NCI-H2227 (cell line): ENCODE results near the gene GKN1.

Experiments
- DNase-seq: peaks from one replicate; lab custom pipeline; 2025; ENCODE audit not compliant: unreplicated experiment; lab: John Stamatoyannopoulos, UW

The GKN1 gene

GRCh38 chr2:69003731-69004130 is 29.3 kb downstream of the GKN1 start:
- no peak for DNase-seq

DNA sequence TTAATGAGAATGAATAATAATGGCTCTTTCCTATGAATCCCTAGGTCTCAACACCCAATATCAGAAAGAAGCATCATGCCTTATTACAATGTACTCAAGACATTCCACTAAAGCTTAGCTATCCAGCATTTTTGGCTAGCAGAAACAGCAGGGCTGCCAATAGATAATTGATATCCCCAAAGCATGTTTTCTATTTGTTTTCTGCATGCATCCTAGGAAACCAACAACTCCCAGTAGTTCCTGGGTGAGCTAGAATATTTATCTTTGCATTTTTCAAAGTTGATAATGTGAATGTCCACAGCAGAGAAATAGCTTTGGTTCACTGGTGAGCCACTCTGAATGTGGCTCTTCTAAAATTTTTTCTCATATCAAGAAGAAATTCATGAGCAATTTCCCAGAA is 32.7 kb downstream of the GKN1 start:
- no peak for DNase-seq

- no peak for DNase-seq
Observed at GRCh38 chr2:69007603-69008002, 33.2 kb downstream of the GKN1 start.

- no peak for DNase-seq
Observed at GRCh38 chr2:69010437-69011194, 36.2 kb downstream of the GKN1 start.

DNA sequence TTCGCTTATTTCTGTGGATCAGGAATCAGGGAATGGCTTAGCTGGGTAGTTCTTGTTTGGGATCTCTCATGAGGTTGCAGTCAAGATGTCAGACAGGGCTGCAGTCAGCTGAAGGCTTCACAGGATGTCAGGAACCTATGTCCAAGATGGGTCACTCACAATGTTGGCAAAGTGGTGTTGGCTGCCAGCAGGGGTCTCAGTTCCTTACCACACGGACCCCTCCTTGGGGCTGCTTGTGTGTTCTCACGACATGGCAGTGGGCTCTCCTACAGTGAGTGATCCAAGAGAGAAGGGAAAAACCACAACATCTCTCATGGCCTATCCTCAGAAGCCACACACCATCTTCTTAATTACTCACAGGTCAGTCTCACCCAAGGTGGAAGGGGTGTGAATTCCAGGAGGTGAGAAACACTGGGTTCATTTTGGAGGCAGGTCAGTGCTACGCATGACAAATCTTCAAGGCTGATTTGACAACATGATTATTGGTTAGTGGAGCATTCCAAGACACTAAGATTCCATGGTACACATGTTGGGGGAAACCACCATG is 37.2 kb downstream of the GKN1 start:
- no peak for DNase-seq

DNA sequence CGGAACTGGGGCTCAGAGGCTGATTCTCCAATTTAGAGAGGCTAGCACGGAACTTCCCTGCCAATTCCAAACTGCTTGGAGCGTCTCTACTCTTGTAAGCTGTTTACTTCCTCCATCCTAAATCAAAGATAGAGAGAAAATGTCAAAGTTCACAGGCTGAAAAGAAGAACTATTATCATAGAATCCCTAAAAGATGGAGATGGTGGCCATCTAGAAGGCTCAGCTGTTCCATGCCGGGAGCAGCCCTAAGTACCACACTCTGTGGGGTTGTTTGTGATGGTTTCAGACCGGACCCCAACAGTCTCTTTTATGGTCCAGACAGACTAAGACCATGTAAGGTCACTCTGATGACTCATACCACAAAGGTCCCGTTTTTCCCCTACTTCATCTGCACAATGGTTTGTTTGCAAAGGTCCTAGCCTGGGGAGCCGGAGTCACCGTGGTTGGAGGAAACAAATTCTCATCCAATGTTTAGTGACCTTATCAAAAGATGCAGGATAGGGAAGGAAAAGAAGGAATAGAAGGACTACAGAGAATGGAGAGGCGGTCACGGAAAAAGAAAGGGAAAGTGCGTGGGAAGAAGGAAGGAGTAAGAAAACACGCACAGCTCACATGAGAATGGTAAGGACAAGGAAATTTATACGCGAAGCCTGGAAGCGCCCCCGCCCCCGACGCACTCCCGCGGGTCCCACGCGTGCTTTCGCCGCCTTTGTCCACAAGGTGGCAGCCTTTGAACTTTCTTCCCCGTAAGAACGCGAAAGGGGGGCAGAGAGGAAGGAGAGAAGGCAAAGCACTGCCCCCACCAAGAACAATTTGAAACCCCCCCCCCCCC is 38.1 kb downstream of the GKN1 start:
- DNase-seq, result peak; percentile 86

- DNase-seq, result peak; percentile 86
Observed at GRCh38 chr2:69013142-69013839, 38.9 kb downstream of the GKN1 start, which contains the start of gene ANTXR1. TSS of gene ANTXR1 (plus strand) at chr2:69013179. CDS start at chr2:69013500, 321 bp downstream.

DNA sequence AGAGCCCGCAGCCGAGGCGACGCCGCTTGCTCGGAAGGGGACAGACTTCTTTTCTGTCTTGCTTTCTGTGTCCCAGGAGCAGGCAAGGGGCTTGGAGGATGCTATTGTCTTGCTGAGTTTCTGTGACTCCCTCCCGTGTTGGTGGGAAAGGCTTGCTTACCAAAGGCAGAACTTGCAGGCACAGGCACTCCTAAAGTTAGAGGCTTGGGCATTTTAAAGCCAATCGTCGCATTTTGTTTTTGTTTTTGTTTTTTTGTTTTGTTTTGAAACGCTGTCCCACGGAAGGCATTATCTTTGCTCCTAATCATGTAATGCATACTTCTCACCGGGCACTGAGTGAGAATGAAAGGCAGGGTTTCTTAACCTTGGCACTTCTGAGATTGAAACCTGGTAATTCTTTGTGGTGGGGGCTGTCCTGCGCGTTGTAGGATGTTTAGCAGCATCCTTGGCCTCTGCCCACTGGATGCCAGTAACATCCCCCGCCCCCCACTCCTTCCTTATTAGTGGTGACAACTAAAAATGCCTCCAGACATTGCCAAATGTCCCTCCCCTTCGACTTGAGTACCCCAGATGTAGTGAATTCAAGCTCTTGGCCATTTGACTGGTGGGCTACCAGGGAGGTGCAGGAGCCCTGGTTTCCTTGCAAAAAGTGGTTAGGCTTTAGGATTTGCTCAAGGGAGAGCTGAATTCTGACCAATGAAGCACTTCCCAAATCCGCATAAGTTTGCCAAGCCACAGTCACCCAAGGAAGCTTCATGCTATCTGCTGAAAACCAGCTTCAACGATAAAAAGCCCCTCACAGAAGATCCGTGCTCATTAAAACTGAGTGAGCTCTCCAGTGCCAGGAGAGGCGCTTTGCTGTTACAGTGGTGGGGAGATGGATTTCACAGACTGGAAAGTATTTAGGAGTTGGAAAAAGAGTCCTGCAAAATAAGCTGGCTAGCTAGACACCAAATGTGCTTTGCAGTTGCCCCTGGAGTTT is 39.7 kb downstream of the GKN1 start:
- peak; percentile 60 for DNase-seq

- DNase-seq, result peak; percentile 17
Observed at GRCh38 chr2:69017080-69017479, 42.6 kb downstream of the GKN1 start.

DNA sequence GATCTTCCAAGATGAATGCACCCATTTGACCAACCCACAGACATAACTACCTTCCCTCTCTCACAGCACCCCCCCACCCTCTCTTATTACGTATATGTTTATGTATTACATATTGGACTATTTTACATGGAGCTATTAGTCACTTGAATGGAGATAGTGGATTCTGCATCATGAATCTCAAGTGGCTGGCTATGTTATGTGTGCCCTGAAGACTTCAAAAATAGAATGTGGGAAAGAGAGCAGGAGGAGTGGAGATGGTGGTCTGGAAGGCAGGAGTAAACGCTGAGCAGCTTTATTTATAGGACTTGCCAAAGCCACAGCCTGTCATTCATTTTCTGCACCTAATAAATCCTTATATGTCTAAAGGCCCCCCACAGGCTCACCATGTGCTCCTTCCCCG is 43.4 kb downstream of the GKN1 start:
- no peak for DNase-seq

- no peak for DNase-seq
Observed at GRCh38 chr2:69018678-69019095, 44.3 kb downstream of the GKN1 start.

DNA sequence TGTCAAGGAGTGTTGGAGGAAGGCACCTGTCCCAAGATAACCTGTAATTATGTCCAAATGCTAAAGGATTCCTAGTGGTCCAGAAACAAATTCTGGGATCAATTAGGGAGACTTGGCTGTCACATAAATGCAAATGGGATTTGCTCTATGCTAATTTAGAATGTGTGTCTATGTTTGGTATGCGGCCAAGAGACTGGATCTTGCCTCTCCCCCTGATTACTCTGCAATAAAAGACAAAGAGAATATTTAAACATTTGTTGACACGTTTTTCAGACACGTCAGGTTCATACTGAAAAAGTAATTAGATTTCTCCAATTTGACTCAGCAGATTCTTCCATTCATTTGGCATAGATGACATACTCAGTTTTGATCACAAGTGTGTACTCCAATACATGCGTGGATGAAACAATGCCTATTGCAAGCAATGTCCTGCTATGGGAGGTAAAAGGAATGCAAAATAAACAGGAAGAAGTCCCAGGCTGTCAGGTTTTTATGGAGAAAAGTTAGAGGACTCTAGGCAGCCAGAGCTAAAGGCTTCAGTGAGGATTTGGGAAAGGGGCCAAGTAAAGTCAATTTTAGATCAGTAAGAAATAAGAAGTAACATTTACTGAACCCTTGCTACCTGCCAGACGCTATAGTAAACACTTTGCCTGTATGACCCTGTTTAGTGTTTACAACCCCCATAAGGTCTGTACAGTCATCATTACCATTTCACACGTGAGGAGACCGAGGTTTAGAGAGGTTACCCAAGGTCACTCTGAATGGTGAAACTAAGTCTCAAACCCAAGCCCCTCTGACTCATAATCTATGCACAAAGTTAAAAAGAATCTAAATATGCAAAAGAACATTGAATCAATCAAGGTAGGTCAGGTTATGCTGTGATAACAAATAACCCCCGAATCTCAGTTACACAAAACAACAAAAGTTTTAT is 46.3 kb downstream of the GKN1 start:
- DNase-seq, result no peak

DNA sequence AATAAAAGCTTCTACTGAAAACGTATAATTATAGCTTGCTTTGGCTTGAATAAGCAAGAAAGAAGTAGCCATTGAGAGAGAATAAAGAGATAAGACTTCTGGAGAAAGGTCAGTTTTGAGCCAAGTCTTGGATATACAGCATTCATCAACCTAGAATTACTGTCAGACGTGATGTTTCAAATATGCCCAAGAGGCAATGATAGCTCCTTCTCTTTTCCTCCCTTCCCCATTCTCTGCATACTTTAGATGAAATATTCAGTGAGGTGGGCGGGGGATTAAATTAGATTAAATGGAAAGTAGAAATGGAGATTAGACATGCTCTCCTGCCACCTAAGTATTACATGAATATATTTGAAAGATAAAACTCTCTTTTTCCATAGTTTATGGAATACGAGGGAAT is 47.3 kb downstream of the GKN1 start:
- peak; percentile 7 for DNase-seq

DNA sequence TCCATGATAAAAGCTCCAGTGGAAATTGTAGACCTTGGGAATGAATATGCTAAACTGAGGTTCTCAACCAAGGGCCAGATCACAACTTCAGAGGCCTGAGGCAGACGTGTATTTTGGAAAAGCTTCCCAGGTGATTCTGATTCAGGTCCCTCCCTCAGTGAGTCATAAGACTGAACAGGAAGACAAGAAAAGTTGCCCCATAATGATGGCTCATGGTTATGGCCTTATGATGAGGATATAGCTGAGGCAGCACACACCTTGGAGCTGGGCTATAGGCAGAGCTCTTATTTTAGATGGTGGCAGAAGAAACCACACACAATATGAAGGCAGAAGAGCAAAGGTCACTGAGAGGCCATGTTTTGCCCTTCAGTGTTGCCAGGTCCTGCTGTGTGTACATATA is 48.1 kb downstream of the GKN1 start:
- DNase-seq, result no peak

GRCh38 chr2:69023236-69023635 is 48.8 kb downstream of the GKN1 start:
- no peak for DNase-seq

DNA sequence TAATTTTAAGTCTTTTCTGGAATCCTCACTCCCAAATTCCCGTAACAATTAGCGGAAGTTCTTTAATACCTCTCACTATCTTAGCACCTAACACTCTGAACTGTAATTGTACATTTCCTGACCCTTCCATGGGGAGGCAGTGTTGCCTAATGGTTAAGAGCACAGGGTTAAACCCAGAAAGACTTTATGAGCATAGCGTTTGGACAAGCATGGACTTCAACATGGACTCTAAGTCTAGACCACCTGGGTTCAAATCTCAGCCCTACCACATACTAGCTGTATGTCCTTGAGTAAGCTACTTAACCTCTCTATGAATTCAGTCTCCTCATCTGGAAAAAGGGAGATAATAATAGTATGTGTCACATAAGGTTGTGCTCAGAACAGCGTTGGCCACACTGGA is 51.6 kb downstream of the GKN1 start:
- peak; percentile 18 for DNase-seq

GRCh38 chr2:69026691-69027459 is 52.4 kb downstream of the GKN1 start:
- no peak for DNase-seq
